Vagina (tissue), 2 donors: Measurements from ENCODE around the gene ERBB4.

Experiments used
- POLR2AphosphoS5 ChIP-seq, 2 donors: sonication (generic); formaldehyde crosslinking; IDR thresholded peaks; one replicate each; pipeline ENCODE4 v1.9.0; 2017; ENCODE audit warnings: antibody characterized with exemption in 2 of 2, mild to moderate bottlenecking in 2 of 2, low read depth in 1 of 2; ENCODE audit not compliant: insufficient read depth in 1 of 2
- TF ChIP-seq, protein P1 (sequence below), 3 experiments: fragments of 450-650 bp in 2 of 3; fragments of 200-600 bp in 1 of 3; sonication (generic) in 1 of 3; IDR thresholded peaks; one replicate each; pipeline ENCODE4 v1.5.1; 2017 to 2019; ENCODE audit warnings: antibody characterized with exemption in 3 of 3, mild to moderate bottlenecking in 2 of 3, moderate library complexity in 2 of 3

DNA sequence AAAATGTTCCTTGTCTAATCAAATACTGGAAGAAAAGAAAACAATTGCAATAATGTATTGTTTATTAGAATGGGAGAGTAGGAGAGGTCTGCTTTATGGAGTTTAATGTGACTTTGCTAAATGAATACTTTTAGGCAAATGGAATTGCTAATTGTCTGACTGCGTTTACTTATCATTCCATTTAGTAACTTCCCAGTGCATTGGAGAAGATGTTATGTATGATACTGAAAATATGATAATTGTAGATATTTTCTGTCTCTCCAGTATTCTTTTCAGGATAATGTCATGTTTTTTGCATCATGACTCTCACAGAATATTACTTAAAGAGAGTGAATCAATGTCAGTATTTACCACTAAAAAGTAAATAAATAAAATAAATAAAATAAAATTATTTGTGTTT is 8.1 kb upstream of the ERBB4 start:
- TF ChIP-seq, protein P1, sequence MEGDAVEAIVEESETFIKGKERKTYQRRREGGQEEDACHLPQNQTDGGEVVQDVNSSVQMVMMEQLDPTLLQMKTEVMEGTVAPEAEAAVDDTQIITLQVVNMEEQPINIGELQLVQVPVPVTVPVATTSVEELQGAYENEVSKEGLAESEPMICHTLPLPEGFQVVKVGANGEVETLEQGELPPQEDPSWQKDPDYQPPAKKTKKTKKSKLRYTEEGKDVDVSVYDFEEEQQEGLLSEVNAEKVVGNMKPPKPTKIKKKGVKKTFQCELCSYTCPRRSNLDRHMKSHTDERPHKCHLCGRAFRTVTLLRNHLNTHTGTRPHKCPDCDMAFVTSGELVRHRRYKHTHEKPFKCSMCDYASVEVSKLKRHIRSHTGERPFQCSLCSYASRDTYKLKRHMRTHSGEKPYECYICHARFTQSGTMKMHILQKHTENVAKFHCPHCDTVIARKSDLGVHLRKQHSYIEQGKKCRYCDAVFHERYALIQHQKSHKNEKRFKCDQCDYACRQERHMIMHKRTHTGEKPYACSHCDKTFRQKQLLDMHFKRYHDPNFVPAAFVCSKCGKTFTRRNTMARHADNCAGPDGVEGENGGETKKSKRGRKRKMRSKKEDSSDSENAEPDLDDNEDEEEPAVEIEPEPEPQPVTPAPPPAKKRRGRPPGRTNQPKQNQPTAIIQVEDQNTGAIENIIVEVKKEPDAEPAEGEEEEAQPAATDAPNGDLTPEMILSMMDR (IDR thresholded peaks at IDR 0.05) = no peak
- no peak for TF ChIP-seq POLR2AphosphoS5 (IDR thresholded peaks at IDR 0.05; ENCODE audit: insufficient read depth in 1 of 2, low read depth in 1 of 2)
